Measurements from ENCODE around the gene TMEM192.
"Not testable (repeated sequence)": the region's sequence is repeated elsewhere in the genome, so short reads cannot be mapped to it uniquely, and the experiment has no call there.

TMEM192 gene

DNA sequence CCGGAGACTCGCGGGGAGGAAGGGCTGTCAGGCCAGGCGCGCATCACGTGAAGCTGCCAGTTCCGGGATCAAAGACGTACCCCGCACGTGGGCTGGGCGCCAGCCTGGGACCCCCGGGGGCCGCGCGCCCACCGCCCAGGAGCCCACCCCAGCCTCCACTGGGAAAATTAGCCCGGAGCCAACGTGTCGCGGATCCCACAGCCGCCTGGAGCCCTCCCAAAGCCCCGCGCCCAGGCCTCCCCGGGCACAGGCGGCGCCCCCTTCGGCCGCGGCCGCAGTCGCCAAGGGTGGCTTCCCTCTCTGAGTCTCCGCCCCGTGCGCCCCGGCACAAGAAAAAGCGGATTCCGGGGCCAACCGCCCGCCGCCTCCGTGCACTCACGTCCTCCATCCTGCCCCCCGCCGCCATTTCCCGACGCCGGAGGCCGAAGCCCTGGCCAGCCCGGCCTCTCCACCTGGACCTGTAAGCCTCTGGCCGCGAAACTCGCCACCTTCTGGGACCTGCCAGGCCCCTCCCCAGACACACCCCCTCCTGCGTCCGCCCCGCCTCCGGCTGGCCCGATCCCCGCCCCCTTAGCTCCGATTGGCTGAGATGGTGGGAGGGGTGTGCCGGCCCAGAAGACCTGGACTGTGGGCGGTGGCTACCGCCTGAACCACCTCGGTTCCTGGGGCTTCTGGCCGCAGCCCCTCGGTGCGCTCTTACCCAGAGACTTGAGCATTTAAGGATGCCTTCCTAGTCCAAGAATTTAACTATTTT, at the start of gene TMEM192:
TMEM192 (minus strand) TSS at position 493 of the 754 bp plus-strand sequence; CDS start at position 406, 87 bp downstream.
- DNase-seq (ENCODE audit: low read depth in 2 of 2) = peak; percentile 83 to 87

- no peak for DNase-seq (ENCODE audit: low read depth in 2 of 2)
Observed at GRCh38 chr4:165158762-165159161, 46.1 kb upstream of the TMEM192 start.

DNA sequence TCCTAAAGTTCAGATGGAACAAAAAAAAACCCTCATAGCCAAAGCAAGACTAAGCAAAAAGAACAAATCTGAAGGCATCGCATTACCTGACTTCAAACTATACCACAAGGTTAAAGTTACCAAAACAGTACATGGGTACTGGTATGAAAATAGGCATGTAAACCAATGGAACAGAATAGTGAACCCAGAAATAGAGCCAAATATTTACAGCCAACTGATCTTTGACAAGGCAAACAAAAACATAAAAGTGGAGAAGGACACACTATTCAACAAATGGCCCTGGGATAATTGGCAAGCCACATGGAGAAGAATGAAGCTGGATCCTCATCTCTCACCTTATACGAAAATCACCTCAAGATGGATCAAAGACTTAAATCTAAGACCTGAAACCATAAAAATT, 44.2 kb upstream of the TMEM192 start:
- DNase-seq (ENCODE audit: low read depth in 2 of 2) = no peak

DNA sequence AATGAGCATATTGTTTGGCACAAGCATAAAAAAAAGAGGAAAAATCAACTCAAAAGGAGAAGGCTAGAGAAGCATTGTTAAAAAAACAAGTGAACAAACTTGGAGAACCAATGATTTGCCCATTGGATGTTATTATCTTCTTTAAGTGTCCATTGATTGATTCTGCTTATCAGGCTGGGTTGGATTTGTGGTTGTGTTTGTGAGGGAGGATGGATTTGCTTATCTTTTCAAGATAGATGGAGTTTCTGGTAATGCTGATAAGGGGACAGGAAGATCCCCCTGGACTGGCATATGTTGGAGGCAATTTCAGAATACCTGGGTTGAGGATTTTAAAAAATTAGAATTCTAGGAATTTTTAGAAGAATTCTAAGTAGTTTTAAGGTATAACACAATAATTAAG, 41.8 kb upstream of the TMEM192 start:
- no peak for DNase-seq (ENCODE audit: low read depth in 2 of 2)

DNA sequence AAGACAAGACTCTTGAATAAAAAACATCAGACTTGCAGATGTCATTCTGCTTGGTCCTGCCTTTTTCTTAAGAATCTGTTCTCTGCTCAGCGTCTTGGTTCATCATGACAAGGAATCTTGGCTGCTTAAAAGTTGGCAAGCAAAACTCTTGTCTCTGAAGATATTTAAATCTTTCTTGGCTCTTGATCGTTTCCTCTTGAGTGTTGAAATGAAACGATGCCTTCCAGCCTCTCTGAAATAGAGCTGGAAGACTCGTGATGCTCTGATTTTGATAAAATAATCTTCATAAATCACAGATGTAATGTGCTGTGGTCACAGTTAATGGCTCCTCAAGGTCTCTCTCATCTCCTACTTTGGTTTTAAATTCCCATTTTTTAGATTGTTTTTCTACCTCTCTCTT, 39.9 kb upstream of the TMEM192 start:
- no peak for DNase-seq (ENCODE audit: low read depth in 2 of 2)

- DNase-seq (ENCODE audit: low read depth in 2 of 2) = no peak
Observed at GRCh38 chr4:165151734-165152133, 39.1 kb upstream of the TMEM192 start.

GRCh38 chr4:165150545-165150944, 37.9 kb upstream of the TMEM192 start:
- no peak for DNase-seq (ENCODE audit: low read depth in 2 of 2)

DNA sequence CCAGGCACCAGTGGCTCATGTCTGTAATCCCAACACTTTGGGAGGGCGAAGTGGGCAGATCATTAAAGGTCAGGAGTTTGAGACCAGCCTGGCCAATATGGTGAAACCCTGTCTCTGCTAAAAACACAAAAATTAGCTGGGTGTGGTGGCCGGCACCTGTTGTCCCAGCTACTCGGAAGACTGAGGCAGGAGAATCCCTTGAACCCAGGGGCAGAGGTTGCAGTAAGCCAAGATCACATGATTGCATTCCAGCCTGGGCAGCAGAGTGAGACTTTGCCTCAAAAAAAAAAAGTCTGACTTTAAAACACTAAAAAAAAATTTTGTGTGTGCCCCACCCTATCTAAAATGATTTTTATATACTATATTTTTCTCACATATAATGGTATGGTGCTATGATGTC, 26.2 kb upstream of the TMEM192 start:
- DNase-seq (ENCODE audit: low read depth in 2 of 2) = no peak

DNA sequence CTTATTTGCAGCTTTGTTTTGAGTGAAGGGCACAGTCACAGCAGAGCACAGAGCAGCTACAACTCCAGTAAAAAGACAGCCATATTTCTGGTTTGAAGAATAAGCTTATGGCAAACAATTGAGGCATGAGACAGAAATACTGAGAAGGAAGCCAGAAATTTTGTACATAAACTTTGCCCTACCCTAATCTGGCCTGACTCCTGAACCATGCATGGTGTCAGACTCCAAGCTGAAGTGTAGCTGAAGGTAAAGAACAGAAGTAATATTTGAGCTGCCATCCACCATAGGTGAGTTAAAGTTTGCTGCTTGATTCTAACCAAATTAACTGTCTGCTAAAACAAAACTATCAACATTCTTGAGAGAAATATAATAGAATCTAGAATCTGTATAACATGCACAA, 24.5 kb upstream of the TMEM192 start:
- DNase-seq (ENCODE audit: low read depth in 2 of 2) = no peak

DNA sequence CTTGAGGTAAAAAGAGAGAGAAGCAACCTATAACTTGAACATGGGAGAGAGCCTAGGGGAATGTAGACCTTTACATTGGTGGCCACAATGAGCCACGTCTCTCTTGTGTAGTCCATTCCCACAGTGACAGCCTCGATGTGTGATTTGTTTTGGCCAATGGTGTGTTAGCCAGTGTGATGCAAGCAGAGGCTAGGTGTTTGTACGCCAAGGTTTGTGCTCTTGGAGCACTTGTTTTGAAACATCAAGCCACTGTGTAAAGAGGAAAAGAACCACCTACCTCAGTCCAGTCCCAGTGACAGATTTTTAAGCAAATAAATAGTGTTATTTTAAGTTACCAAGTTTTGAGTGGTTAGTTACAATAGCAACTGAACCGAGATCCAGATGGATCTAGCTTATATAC, 23.9 kb upstream of the TMEM192 start:
- DNase-seq (ENCODE audit: low read depth in 2 of 2) = no peak

DNA sequence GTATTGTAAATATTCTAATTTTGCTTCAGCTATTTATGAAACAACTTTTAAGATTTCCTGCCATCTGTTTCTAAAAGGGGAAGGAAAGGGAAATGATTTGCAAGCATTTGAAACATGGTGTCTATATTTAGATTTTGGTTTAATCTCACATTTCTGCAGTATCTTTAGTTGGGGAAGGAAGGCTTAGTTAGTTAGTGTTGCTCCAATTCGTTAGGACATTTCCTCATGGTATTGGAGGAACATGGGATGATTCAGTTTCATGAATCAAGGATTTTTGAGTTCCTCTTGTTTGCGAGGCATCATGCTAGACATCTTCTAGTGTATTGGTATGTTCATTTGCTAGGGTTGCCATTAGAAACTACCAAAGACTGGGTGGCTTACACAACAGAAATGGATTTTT, 20.5 kb upstream of the TMEM192 start:
- no peak for DNase-seq (ENCODE audit: low read depth in 2 of 2)

DNA sequence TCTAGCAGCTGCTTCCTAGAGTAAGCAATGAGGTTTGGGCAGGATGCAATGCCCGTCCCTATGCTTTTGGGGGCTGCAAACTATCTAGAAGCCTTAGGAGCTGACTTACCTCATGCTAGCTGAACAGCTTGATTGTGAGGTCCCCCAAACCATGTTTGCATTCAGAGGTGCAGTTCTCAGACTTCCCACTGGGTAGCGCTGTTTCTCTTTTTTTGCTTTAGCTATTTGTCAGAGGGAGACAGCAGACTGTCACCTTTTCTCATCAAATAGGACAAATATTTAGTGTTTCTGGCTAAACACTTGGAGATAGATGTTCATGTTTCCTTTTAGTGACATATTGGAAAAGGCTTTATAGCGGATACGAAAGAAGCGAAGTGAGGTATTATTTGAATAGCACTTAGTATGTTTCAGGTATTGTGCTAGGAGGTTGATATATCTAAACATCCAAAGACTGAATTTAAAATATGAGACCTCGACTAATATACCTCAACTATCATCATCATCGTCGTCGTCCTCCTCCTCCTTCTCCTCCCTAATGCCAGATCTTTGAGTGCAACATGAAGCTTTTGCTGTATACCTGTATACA, 18.7 kb upstream of the TMEM192 start:
- DNase-seq (ENCODE audit: low read depth in 2 of 2) = peak; percentile 62 to 82

DNA sequence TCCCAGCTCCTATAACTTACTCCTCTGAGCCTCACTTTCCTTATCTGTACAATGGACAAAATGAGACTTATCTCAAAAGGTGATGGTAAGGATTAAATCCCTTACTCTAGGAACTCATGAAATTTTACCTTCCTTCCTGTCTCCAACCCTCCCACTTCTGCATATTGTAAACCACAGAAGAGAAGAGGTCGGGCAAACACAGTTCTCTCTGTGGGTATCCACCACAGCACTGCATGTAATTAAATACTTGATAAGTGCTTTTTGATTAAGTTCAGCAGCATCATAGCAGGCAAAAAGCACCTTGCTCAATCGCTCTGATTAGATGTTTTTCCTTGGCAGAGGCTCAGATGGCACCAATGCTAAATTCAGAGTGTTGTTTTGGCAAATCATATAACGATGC, 17.3 kb upstream of the TMEM192 start:
- no peak for DNase-seq (ENCODE audit: low read depth in 2 of 2)

GRCh38 chr4:165125869-165126499, 13.3 kb upstream of the TMEM192 start:
- not testable (repeated sequence) for DNase-seq (ENCODE audit: low read depth in 2 of 2)

GRCh38 chr4:165124488-165124887, 11.8 kb upstream of the TMEM192 start:
- DNase-seq (ENCODE audit: low read depth in 2 of 2) = no peak

- DNase-seq (ENCODE audit: low read depth in 2 of 2) = no peak
Observed at GRCh38 chr4:165118256-165118909, 5.7 kb upstream of the TMEM192 start.

- no peak for DNase-seq (ENCODE audit: low read depth in 2 of 2)
Observed at GRCh38 chr4:165115301-165115700, 2.6 kb upstream of the TMEM192 start.

- no peak for DNase-seq (ENCODE audit: low read depth in 2 of 2)
Observed at GRCh38 chr4:165111906-165112367, 723 bp downstream of the TMEM192 start.

DNA sequence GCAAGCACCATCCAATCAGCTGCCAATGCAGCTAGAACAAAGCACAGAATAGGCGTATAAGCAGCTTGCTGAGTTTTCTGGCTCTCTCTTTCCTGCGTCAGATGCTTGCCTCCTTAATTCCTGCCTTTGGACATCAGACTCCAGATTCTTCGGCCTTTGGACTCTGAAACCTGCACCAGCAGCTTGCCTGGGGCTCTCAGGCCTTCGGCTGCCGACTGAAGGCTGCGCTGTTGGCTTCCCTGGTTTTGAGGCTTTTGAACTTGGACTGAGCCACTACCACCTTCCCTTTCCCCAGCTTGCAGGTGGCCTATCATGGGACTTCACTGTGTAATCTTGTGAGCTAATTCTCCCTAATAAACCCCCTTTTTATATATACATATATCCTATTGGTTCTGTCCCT, 6.1 kb downstream of the TMEM192 start:
- no peak for DNase-seq (ENCODE audit: low read depth in 2 of 2)

- no peak for DNase-seq (ENCODE audit: low read depth in 2 of 2)
Observed at GRCh38 chr4:165101641-165102040, 11.0 kb downstream of the TMEM192 start.

GRCh38 chr4:165096776-165097175, 15.9 kb downstream of the TMEM192 start:
- no peak for DNase-seq (ENCODE audit: low read depth in 2 of 2)

DNA sequence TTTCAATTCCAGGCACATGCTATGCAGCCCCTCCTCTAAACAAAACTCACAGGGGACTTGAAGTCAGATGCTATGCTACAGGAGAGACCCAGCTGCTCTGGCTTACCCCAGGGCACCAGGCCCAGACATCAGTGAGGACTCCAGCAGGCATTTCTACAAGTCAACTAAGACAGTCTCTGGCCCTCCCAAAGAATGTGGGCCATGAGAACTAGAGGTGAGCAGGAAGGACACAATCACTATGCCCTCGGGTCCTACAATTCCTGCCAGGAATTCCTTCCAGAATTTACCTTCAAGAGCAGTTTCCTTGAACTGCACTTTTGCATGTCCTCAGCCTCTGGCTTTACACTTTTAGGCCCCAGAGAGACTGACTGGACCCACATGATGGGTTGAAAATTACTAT, 17.4 kb downstream of the TMEM192 start:
- DNase-seq (ENCODE audit: low read depth in 2 of 2) = no peak

DNA sequence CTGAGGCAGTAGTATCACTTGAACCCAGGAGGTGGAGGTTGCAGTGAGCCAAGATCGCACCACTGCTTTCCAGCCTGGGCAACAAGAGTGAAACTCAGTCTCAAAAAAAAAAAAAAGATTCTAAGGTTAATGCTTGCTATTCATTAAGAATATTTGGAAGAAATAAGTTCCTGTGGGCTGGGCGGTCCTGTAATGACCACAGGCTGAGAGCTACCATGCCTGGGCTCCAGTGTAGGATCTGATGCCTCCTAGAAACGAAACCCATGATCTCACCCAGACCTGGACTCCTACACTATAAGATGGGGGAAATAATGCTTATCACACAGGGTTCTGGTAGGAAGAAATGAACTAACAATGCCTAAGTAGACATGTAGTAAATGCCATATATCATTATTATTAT, 17.8 kb downstream of the TMEM192 start:
- DNase-seq (ENCODE audit: low read depth in 2 of 2) = no peak

All from stimulated activated CD4-positive, alpha-beta T cell treated with anti-CD3 and anti-CD28 coated beads, Interleukin-12 subunit alpha, Interleukin-12 subunit beta, amount 100 ng/mL, for 24 hours (primary cell).